Renal cortex interstitium (tissue), 11 donors: Measurements from ENCODE around the gene MTMR1. TPM values are rescaled to one million over a fixed set of nuclear protein-coding genes. Genes with fewer than 3 reads are reported as not detected.

ENCODE experiments used
- DNase-seq, 11 donors: peaks; one replicate each; pipeline ENCODE4 v3.0.0-alpha.2; 2013; ENCODE audit warnings: low read depth in 9 of 11, low spot score in 4 of 11; ENCODE audit errors: extremely low read depth in 1 of 11
- polyA plus RNA-seq, 3 donors: library from polyadenylated mRNA; unstranded; fragments of 120-200 nt; gene quantifications; one replicate each; pipeline ENCODE4 v1.2.1, GENCODE V29; 2013; ENCODE audit not compliant: insufficient read length in 3 of 3

Gene MTMR1
- polyA plus RNA-seq, 3 donors = 24.2 to 25.0 (median 24.8) TPM

DNA sequence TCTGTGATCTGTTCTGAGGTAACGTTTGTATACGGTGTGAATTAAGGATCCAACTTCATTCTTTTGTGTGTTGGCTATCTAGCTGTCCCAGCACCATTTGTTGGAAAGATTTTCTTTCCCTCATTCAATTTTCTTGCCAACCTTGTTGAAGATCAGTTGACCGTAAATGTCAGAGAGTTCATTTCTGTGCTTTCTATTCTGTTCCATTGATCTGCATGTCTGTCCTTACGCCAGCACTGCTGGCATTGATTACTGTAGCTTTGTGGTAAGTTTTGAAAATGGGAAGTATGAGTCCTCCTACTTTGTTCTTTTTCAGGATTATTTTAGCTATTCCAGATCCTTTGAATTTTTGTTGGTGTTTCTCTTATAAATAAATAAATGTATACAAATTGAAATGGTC is 60.8 kb downstream of the MTMR1 start:
- DNase-seq = no peak

DNA sequence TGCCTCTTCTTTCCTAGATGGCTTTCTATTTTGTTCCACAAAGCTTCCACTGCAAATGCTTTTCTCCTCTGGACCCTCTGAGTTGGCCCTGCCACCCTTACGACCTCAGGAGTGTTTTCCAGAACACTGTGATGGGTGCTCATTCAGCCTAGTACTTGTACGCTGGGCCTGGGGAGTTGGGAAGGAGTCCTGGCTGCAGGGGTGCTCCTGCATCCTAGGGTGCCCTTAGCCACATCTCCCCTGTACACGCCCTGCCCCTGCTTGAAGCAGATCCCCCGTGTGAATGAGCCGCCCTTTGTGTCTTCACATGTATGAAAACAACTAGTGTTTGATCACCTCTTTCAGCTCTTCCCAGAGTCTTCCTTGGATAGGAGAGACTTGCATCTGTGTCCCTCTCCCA is 64.2 kb downstream of the MTMR1 start:
- no peak for DNase-seq

DNA sequence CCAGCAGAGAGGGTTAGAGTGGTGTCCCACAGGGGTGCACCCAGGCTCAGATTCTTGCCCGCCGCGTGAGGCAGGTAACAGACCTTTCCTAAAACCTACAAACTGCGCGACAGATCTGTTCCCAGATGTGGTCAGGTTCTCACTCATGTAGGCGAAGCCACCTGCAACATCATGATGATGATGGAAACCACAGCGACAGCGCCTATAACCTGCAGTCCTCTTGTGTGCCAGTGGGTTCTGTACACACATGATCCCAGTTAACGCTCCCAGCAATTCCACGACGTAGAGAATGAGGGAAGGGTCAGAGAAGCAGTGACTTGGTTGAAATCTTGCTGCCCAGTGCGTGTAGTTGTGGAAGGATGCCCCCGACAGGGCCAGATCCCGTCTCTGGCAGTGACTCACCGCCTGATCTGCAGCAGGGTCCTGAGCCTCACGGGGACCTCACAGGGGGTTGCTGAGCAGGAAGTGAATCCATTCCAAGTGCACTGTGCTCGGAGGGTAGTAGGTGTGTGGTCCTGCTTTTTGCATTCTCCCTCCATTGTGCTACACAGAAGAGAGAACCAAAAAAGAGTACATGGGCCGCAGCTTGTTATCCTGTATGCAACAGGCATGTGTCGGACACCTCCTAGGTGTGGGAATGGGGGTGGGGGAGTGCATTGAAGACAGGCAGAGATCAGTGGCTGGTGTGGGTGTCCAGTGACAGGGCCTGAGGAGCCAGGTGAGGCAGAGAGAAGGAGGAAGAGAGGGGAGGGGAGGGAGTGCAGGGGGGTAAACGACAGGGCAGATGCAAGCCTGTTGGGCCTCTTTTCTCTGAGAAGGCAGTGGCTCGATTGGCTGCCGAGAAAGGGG is 66.6 kb downstream of the MTMR1 start:
- DNase-seq = no peak

DNA sequence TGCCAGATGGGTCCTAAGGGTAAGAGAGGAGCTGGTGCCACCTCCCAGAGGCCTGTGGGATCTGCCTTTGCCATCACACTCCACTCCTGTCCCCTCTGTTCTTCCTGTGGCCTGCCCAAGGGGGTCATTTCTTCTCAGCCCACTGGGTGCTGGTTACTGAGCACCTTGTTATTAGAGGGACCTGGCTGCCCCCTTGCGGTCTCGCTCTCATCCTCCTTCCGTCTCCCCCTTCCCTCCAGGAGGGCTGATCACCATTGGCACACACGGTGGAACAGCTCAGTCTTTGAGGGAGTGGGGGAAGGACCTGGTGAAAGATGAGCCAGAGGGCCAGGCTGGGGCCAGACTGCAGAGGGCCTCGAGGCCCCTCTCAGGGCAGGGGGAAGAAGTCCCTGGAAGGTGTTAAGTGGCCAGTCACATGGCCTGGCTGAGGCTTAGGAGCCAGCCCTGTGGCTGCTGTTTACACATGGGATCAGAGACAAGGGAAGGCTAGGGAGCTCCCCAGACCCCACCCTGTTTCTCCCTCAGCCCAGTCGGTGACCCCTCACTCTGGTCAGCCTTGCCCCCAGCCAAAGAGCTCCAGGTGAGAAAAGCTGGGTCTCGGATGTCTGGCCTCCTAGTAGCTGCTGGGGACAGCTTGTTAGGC is 68.1 kb downstream of the MTMR1 start:
- DNase-seq = no peak

DNA sequence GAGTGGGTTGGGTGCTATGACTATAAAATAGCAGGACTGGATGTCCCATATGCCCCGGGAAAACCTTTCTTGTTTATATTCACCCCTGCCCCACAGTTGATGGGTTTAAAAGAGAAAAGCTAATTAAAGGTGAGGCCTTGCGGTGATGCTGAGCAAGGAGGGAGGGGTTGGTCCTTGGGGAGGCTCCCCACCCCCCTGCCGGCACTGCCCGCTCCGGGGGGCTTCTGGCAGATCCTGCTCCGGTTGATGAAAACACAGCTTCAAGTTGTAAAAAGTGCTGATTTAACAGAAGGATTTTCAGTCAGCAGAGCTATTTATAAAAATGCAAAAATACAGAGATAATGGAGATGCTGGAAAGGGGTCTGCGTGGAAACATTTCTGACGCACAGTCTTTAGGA is 68.6 kb downstream of the MTMR1 start:
- DNase-seq = no peak

DNA sequence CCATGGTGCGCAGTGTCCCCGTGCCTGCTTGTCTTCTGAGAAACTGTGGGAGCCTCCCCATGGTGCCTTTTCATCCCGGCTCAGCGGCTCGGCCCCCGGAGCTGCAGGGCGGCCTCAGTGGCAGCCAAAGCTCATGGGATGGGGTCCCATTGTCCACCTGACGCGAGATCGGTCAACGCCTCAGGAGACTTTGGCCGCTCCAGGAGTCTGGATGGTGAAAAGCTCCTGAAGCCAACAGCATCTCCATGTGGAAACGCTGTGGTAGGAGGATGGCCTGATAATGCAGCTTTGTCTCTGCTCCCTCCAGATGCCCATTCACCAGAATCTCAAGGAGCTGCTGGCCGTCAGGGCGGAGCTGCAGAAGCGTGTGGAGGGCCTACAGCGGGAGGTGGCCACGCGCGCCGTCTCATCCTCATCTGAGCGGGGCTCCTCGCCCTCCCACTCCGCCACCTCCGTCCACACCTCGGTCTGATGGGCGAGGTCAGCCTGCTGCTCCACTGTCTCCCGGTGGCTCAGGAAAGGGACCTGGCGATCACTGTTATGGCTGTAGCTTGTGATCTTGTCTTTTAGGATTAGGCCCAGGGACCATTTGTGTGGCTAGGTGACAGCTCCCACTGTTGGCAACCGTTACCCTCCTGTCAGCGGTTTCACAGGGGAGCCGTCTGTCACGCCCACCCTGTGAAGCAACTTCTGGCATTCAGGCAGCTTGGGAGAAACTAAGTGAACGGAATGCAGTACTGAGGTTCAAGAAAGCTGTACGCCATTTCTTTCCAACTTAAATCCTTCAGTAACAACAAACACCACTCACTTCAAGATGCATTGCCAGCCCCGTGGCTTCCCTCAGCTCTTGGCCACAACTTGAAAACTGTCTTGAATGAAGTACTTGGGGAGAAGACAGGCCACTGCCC is 69.3 kb downstream of the MTMR1 start:
- DNase-seq = no peak

DNA sequence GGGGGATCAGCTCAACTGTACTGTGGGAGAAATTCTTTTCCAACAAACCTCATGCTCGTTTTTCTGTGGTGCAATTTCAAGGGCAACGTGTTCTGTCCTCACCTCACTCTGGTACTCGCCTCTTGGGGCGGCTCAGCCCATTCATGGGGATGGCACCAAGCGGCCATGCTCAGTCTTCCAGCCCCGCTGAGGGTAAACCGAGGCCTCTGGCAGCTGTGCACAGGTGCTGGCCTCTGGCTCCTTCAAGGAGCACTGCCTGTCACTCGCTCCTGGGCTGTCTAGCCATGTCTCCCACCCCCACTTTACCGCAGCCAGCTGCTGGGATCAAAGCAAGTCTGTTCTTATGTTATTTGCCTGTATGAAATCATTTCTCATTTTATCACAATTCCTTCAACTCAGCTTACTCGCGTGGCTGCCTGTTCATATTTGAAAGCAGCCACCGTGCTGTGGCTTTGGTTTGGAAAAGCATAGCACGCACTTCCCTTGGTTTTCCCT is 70.2 kb downstream of the MTMR1 start:
- no peak for DNase-seq

DNA sequence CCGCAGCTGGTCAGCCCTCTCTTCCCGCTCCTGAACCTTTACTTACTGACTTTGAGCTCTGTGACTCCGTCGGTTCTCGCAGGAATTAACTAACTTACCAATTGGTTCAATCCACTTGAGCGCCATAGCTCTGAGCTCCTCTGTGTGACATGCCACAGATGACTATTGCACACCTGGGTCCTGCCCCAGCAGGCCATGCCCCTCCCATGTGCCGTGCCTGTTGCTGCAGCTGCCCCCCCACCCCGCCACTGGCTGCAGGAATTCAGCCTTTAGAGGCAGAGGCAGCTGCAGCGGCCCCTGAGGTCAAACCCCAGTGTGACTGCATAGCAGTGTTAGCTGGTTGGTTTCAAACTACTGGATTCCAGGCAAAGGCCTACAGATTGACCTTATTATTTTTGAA is 70.6 kb downstream of the MTMR1 start:
- DNase-seq = no peak

DNA sequence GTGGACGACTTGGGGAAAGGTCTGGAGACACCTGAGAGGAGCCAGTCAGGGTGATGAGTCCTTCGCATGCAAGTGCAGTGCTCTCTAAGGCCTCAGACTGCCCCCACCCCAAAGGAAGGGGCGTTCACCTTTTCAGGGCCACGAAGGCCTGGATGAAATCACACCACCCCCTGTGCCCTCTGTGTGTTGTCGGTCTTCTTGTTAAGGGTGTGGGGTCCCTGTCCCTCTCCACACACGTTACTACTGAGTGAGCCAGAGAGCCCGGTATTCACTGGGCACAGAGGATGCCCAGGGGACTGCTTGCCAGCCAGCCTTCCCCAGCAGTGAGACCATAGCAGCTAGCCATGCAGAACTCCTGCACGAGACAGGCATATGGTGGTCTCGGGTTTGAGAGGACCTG is 72.0 kb downstream of the MTMR1 start:
- no peak for DNase-seq

DNA sequence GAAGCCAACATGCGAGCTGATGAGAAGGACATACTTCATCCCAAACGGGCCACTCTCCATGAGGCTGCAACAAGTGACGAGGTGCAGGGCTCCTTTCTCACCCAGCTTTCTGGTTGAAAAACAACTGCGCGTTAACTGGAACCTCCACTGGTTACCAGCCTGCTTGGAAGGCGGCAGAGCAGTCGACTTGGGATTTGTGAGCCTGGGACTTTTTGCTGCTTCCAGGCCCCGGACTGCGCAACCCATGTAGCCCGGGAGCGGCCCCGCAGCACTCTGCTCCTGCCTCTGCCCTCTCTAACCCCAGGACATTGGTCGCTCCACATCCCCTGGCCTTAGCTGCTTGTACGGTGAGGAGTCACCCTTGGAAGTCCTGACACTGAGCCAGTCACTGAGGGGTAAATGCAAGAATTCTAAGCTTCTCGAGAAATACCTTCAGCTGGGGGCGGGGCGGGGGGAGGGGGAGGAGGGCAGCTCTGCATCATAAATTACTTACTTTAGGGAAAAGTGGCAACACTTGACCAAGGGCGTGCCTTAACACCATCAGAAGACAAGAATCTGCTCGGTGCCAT is 72.7 kb downstream of the MTMR1 start:
- no peak for DNase-seq

DNA sequence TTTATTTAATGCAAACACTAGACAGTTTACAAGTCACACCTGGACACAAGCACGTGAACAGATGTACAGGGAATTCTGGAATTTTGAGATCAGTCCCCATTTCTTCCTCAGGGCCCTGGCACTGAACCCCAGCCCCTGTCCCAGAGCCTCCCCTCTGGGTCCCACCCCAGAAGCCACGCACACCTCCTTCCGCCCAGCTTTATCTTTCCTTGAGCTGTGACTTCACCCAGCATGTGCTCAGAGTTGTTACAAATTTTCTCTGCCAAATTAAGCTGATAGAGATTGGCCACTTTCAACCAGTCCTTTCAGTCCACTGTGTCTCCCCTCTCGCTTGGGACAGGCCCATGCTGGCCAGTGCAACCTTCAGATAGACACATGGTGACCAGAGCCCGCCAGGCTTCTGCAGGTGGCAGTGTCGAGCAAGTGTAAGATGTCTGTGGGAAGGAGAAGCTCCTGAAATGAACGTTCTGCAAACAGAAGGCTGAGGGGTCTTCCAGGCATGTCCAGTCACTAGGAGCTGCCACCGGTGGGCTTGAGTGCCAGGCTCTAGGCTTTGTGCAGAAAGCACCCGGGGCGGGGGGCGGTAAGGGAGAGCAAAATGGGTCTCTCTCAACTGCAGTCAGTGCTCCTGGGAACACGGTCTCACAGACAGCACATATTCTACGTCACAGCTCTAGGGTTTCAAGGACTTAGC is 73.3 kb downstream of the MTMR1 start:
- no peak for DNase-seq

DNA sequence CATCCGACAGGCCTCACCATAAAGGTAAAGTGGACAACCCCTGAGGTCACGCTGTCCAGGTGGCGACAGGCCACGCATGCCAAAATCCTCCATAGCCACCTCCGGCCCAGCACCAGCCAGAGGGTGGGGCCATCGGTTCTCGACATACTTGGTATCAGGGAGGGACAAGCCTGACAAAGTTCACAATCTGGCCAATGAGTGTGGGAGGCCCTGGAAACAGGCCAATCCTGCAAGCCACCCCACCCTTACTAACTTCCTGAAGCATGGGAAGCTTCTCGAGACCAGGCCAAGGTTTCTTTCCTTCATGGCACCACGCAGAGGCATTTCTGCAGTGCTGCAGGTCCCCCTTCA is 73.8 kb downstream of the MTMR1 start:
- no peak for DNase-seq

DNA sequence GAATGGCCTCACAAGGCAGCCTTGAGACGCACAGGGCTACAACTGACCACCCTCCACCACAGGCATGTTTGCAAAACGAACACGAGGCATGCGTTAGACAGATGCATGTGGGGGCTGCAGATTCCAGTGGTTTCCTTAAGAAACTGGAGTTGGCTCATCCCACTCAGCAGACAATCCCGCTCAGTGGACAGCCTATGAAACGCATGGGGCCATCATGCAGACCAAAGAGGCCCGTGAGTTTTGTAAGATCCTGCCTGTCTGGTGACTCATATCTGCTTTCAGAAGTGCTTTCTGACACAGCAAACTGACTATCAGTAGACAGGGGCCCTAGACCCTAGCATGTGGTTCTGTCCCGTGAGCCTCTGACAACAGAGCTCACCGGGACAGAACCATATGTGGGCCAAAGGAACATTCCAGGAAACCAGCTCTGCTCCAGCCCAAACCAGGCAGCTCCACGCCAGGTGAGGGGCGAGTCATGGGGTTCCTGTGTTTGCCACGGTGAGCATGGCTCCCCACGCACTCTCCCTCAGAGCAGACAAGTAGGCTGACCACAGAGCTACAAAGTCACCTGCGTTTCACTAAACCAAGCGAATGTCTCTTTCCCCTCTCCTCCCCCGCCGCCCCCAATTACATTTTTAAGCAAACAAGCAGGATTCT is 74.4 kb downstream of the MTMR1 start:
- no peak for DNase-seq

DNA sequence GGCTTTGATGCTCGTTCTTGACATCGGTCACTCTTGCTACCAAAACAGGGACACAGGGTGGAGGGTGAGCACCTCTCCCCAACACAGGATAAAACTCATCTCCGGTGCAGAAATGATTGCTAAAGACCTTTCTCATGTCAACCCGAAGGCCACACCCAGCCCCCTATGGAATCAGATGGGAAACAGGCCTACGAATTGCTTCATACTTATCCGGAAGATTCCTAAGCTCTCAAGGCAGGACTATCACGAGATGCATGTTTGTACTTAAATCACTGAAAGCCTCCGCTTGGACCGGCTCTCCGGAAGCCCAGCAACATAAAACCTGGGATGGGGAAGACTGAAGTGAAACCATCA is 74.9 kb downstream of the MTMR1 start:
- DNase-seq = no peak

DNA sequence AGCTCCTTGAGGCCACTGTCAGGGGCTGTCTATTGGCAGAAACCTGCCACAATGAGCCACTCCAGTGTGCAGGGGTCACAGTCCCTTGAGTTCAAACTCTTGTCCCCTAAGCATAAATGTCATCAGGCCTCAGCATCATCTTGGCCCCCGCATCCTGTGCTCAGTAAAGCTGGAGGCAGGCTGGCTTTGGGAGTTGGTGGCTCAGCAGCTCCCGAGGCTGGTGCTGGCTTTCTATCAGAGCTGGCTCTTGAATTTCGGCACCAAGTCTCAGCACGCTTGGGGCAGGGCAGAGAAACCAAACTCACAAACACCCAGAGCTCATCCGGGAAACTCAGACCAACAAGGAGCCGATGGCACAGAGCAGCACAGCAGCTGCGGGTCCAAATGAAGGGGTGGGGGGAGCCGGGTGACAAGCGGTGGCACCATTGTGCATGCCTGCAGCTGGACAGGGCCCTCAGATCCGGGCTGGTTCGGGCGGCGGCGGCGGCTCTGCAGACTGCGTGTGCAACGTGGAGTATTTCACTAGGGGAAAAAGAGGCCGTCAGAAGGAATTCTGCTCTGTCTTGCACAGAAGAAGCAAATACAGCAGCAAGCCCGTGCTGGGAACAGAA is 75.5 kb downstream of the MTMR1 start:
- DNase-seq = no peak

DNA sequence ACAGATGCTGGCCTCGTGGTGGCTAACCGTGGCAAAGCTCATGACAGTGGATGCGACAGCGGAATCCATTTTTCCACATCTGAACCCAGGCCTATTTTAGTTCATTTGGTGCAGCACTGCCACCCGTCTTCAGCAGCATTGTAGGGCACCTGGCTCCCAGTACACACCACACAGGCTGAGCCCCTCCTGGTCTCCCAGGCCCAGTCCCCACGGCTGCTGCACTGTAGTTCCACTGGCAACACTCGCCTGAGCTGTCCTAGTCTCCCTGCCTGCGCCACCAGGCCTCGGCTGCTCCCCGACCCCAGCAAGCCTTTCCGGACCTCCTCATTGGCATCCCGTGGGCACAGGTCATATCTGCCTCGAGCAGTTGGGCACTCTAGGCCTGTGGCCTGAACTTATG is 76.2 kb downstream of the MTMR1 start:
- no peak for DNase-seq

DNA sequence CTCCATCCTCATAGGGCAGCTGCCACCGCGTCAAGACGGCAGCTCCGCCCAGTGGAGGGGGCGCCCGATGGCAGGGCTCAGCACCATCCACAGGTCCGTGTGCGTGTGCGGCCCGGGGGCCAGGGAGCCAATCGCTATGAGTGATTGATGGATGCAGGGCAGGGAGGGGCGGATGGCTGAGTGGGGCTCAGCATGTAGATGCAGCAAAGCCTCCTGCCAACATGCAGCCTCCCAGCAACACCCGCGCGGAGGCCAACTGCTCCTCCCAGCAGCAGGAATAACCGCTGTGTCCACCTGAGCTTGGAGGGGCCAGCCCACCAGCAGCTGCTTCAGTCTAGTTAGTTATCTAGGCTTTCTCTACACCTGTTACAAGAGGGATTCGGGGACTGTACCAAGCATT is 77.4 kb downstream of the MTMR1 start:
- no peak for DNase-seq

DNA sequence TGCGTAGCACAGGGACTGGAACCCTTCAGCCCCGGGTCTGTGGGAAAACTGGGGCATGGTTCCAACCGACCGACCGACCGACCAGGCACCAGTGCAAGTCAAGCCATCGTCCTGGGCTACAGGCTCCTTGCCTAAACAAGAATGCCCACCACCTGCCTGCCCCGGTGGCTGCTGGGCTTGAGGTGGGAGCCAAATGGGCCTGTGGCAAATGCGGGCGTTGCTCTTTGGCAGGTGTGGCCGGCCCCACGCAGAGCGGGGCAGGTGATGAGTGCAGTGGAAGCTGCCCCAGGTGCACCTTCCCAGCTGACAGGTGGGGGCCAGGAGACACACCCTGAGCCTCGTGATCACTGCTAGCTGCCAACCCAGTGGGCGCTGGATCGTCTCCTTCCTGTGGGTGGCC is 77.9 kb downstream of the MTMR1 start:
- DNase-seq = no peak
